Upper lobe of left lung (tissue), 6 donors: ENCODE measurements around the gene GALNT8. TPM values are rescaled to one million over a fixed set of nuclear protein-coding genes. Genes with fewer than 3 reads are reported as not detected.
A peak's percentile ranks its signal among the peaks of the same experiment; 100 is the strongest.

Experiments used
- ATAC-seq, 2 donors: fragments of 200-7000 bp; cut with Tn5 transposase; one replicate each; pipeline ENCODE4 v1.9.1; 2022; ENCODE audit warnings: mild to moderate bottlenecking in 2 of 2, moderate library complexity in 2 of 2; ENCODE audit not compliant: low FRiP score in 2 of 2
- DNase-seq, 2 donors: peaks; one replicate each; pipeline ENCODE4 v3.0.0-alpha.2; 2019 to 2020
- H3K27ac ChIP-seq, 4 donors: fragments of 200-600 bp; sonication (generic); one replicate each; pipeline ENCODE4 v1.5.1; 2016 to 2019
- H3K27me3 ChIP-seq, 4 donors: fragments of 200-600 bp; sonication (generic); one replicate each; pipeline ENCODE4 v1.5.1; 2017 to 2019
- H3K36me3 ChIP-seq, 4 donors: fragments of 200-600 bp; sonication (generic); one replicate each; pipeline ENCODE4 v1.5.1; 2016 to 2019
- H3K4me1 ChIP-seq, 4 donors: fragments of 200-600 bp; sonication (generic); one replicate each; pipeline ENCODE4 v1.5.1; 2018 to 2019
- H3K4me3 ChIP-seq, 4 donors: fragments of 200-600 bp; sonication (generic); one replicate each; pipeline ENCODE4 v1.5.1; 2017 to 2019; ENCODE audit warnings: mild to moderate bottlenecking in 2 of 4, moderate library complexity in 1 of 4
- H3K9me3 ChIP-seq, 4 donors: fragments of 200-600 bp; sonication (generic); one replicate each; pipeline ENCODE4 v1.5.1; 2018 to 2019
- EP300 ChIP-seq, 4 donors: sonication (generic); formaldehyde crosslinking; IDR thresholded peaks; one replicate each; pipeline ENCODE4 v1.5.1; 2017; ENCODE audit warnings: antibody characterized with exemption in 4 of 4, control low read depth in 2 of 4
- POLR2A ChIP-seq, 4 donors: fragments of 450-650 bp; IDR thresholded peaks; one replicate each; pipeline ENCODE4 v1.5.1; 2016 to 2017; ENCODE audit warnings: antibody characterized with exemption in 4 of 4, mild to moderate bottlenecking in 2 of 4
- POLR2AphosphoS5 ChIP-seq, 2 donors: sonication (generic); formaldehyde crosslinking; IDR thresholded peaks; one replicate each; pipeline ENCODE4 v1.5.1; 2017; ENCODE audit warnings: antibody characterized with exemption in 2 of 2
- WGBS, 2 donors: methylation state at CpG; one replicate each; pipeline ENCODE4 v1.1.5; 2017 to 2018; 5-methylcytosine and 5-hydroxymethylcytosine counted together
- total RNA-seq, 6 donors: library from RNA; depleted of rRNA in 4 of 6; stranded (reverse); fragments of >200 nt in 4 of 6; gene quantifications; one replicate each; pipeline versions ENCODE4 v1.1.0 to v1.2.1, GENCODE V29; 2016 to 2021
- TF ChIP-seq, protein P1 (sequence below), 6 experiments: fragments of 450-650 bp in 4 of 6; fragments of 200-600 bp in 2 of 6; sonication (generic) in 2 of 6; IDR thresholded peaks; one replicate each; pipeline ENCODE4 v1.5.1; 2016 to 2019; ENCODE audit warnings: antibody characterized with exemption in 6 of 6
- donor health status: DM: no; HTN: no; CAD: no; lungs with moderate emphysema.
- donor health status: DM: no; HTN: yes; CAD: no; lungs with severe emphysema.

Gene GALNT8
- total RNA-seq, 6 donors from 2014 or later = 0.14 to 0.94 (median 0.59) TPM; not detected in 1

DNA sequence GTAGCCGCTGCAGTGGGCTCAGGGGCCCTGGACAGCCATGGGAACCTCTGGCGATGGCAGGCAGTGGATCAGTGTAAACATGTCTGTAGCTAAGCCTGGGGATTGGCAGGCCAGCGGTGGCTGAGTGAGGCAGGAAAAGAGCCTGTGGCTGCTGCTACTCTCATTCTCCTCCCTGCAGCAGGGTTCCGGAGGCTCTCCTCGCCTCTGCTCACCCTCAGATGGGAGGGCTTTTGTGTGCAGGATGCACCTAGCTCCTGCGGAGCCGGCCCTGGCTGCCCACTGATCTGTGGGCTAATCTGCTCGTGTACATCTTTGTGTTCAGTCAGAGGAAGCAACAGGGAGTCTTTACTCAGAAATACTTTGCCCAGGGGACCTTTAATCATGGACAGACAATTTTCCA, 59.5 kb downstream of the GALNT8 start:
- Histone ChIP-seq H3K9me3 (peaks cover 0 to 6% (median 0%) of the 10 kb centered on the region in 4 donors), H3K4me3 (no peak overlapping the region), H3K27ac (no peak overlapping the region), H3K27me3 (no peaks in the 10 kb centered on the region), H3K36me3 (no peaks in the 10 kb centered on the region), H3K4me1 (no peaks in the 10 kb centered on the region)
- 68 to 85% methylated on average over 4 to 8 of the region's 8 CpGs for WGBS, 2 donors
- ATAC-seq = peak in 1 of 2 donors; percentile 4
- DNase-seq = peak in 1 of 2 donors; percentile 47
- TF ChIP-seq, protein P1, sequence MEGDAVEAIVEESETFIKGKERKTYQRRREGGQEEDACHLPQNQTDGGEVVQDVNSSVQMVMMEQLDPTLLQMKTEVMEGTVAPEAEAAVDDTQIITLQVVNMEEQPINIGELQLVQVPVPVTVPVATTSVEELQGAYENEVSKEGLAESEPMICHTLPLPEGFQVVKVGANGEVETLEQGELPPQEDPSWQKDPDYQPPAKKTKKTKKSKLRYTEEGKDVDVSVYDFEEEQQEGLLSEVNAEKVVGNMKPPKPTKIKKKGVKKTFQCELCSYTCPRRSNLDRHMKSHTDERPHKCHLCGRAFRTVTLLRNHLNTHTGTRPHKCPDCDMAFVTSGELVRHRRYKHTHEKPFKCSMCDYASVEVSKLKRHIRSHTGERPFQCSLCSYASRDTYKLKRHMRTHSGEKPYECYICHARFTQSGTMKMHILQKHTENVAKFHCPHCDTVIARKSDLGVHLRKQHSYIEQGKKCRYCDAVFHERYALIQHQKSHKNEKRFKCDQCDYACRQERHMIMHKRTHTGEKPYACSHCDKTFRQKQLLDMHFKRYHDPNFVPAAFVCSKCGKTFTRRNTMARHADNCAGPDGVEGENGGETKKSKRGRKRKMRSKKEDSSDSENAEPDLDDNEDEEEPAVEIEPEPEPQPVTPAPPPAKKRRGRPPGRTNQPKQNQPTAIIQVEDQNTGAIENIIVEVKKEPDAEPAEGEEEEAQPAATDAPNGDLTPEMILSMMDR (IDR thresholded peaks at IDR 0.05) = no peak
- TF ChIP-seq POLR2A (IDR thresholded peaks at IDR 0.05) = no peak
- TF ChIP-seq POLR2AphosphoS5 (IDR thresholded peaks at IDR 0.05) = no peak
- no peak for TF ChIP-seq EP300 (IDR thresholded peaks at IDR 0.05)

DNA sequence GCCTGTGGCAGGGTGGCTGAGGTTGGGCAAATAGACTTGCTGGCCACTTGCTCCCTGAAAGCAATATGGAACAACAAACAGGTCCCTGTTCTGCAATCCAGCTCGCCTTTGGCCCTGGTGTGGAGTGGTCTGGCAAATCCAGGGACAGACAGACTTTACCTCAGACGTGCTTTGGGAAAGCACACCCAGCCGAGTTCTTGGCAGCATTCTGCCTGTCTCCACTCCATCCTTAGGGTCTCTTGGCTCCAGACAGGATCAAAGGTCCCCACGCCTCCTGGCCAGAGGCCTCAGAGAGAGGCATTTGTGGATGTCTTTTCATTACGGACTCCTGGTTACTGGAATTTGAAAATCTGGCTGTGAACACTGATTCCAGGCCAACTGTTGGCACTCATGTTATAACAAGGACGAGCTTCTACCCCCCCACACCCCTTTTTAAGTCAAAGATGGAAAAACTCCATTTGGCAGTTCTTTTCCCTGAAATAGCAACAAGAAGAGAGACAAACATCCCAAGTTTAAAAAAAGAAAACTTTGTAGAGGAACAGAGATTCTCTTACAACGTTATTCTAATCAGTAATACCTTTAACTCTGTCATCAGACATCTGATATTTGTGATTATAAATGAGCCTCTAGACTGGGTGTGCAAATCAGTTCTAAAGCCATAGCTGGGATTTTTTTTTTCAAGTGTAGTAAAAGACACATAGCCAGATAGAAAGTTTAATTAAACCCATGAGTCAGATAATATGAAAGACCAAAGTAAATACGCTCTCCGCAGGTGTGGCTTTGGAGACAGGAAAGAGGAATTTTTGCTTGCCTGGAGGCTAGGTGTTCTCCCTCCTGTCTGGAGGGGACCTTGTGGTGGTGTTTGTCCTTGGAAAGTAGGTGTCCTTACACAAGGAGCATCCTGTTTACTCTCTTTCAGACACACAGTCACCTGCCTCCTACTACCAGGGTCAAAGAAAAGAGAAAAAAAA, 60.7 kb downstream of the GALNT8 start:
- DNase-seq (no peak), ATAC-seq (peak in 1 of 2 donors; percentile 77)
- Histone ChIP-seq H3K4me1 (no peaks in the 10 kb centered on the region), H3K9me3 (peaks cover 0 to 6% (median 0%) of the 10 kb centered on the region in 4 donors), H3K27ac (no peak overlapping the region), H3K36me3 (no peaks in the 10 kb centered on the region), H3K4me3 (no peak overlapping the region), H3K27me3 (no peaks in the 10 kb centered on the region)
- WGBS, 2 donors = 68 to 71% methylated on average over 9 of the region's 9 CpGs
- no peak for TF ChIP-seq EP300 (IDR thresholded peaks at IDR 0.05)
- TF ChIP-seq POLR2A (IDR thresholded peaks at IDR 0.05) = no peak
- no peak for TF ChIP-seq POLR2AphosphoS5 (IDR thresholded peaks at IDR 0.05)
- TF ChIP-seq, protein P1 (IDR thresholded peaks at IDR 0.05) = no peak

DNA sequence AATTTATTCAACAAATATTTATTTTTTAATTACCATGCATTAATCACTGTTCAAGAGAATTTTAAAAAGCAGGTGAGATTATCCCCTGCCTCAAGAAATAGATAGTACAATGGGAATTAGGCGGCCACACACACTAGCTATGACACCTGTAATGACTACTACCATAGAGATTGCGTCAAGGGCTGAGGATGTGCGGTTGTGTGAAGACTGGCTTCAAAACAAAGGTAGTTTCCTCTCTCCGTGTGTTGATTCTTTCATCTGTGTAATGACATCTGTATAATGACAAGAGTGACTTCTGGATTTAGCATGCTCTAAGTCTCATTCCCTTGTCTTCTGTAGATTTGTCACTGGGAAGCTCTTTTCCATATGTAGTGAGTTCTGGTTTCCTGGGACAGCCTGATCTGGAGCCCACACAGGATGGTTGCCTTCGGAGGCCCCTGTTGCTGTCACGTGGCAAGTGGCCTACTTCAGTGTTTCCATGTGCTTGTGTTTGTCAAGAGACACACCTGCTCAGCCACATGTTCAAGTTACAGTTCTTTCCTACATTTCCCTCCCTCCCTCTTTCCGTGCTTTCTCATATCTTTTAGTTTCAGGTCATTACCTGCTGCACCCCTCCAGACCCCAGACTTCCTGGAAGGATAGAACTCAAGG, 64.3 kb downstream of the GALNT8 start:
- Histone ChIP-seq H3K9me3 (peaks cover 0 to 6% (median 0%) of the 10 kb centered on the region in 4 donors), H3K4me3 (no peak overlapping the region), H3K27me3 (no peaks in the 10 kb centered on the region), H3K4me1 (no peaks in the 10 kb centered on the region), H3K36me3 (no peaks in the 10 kb centered on the region), H3K27ac (no peak overlapping the region)
- DNase-seq (no peak), ATAC-seq (no peak)
- TF ChIP-seq POLR2A (IDR thresholded peaks at IDR 0.05) = no peak
- TF ChIP-seq, protein P1 (IDR thresholded peaks at IDR 0.05) = no peak
- TF ChIP-seq EP300 (IDR thresholded peaks at IDR 0.05) = no peak
- 88 to 90% methylated on average over 7 of the region's 7 CpGs for WGBS, 2 donors

DNA sequence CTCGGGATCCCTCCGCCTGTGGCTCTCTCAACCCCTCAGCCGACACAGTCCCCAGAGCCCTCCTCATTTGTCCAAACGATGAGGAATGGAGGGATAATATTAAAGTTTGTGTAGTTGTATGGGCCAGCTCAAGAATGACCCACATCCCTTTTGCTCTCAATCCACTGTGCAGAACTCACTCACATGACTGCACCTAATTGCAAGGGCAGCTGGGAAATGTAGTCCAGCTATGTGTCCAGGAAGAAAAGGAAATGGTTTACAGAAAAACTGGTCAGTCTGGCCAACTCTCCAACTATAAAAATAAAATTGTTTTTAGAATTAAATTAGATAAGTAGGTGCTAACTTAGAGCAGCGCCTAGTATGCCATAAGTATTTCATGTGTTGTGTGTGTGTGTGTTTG, 66.6 kb downstream of the GALNT8 start:
- H3K4me1 ChIP-seq = no peaks in the 10 kb centered on the region
- peaks cover 0 to 6% (median 0%) of the 10 kb centered on the region in 4 donors for H3K9me3 ChIP-seq
- H3K4me3 ChIP-seq = no peak overlapping the region
- no peaks in the 10 kb centered on the region for H3K27me3 ChIP-seq
- H3K27ac ChIP-seq = no peak overlapping the region
- 90 to 95% methylated on average over 5 of the region's 5 CpGs for WGBS, 2 donors
- no peaks in the 10 kb centered on the region for H3K36me3 ChIP-seq
- no peak for TF ChIP-seq POLR2A (IDR thresholded peaks at IDR 0.05)
- TF ChIP-seq, protein P1 (IDR thresholded peaks at IDR 0.05) = no peak
- no peak for TF ChIP-seq POLR2AphosphoS5 (IDR thresholded peaks at IDR 0.05)
- TF ChIP-seq EP300 (IDR thresholded peaks at IDR 0.05) = no peak
- DNase-seq = no peak
- ATAC-seq = no peak
